Measurements from ENCODE around the gene TMEM62. TPM values are rescaled to one million over a fixed set of nuclear protein-coding genes. Genes with fewer than 3 reads are reported as not detected.

The TMEM62 gene
- total and polyA plus RNA-seq, 9 of the 15 experiments (the other 6 are each of a cell fraction or from before 2014, with no cell fraction given), result 4.4 to 16.6 (median 11.1) TPM

DNA sequence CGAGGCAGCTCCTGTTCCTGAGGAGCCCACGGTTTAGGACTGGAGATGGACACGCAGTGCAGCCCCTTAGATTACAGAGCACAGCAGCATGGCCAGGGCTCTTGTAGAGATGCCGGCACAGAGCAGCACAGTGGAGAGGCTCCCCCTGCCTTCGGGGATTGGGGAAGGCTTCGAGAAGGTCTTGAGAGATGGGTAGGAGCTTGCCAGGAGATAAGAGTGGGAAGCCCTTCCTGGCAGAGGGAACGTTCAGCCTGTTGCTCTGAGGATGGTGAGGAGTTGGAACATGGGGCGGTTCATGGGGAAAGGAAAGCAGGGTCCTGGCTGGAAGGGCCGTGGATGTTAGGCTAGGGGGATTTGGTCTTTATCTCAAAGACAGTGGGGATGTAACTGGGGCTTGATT is 77.4 kb downstream of the TMEM62 start (continued):
- TF ChIP-seq, protein P1, sequence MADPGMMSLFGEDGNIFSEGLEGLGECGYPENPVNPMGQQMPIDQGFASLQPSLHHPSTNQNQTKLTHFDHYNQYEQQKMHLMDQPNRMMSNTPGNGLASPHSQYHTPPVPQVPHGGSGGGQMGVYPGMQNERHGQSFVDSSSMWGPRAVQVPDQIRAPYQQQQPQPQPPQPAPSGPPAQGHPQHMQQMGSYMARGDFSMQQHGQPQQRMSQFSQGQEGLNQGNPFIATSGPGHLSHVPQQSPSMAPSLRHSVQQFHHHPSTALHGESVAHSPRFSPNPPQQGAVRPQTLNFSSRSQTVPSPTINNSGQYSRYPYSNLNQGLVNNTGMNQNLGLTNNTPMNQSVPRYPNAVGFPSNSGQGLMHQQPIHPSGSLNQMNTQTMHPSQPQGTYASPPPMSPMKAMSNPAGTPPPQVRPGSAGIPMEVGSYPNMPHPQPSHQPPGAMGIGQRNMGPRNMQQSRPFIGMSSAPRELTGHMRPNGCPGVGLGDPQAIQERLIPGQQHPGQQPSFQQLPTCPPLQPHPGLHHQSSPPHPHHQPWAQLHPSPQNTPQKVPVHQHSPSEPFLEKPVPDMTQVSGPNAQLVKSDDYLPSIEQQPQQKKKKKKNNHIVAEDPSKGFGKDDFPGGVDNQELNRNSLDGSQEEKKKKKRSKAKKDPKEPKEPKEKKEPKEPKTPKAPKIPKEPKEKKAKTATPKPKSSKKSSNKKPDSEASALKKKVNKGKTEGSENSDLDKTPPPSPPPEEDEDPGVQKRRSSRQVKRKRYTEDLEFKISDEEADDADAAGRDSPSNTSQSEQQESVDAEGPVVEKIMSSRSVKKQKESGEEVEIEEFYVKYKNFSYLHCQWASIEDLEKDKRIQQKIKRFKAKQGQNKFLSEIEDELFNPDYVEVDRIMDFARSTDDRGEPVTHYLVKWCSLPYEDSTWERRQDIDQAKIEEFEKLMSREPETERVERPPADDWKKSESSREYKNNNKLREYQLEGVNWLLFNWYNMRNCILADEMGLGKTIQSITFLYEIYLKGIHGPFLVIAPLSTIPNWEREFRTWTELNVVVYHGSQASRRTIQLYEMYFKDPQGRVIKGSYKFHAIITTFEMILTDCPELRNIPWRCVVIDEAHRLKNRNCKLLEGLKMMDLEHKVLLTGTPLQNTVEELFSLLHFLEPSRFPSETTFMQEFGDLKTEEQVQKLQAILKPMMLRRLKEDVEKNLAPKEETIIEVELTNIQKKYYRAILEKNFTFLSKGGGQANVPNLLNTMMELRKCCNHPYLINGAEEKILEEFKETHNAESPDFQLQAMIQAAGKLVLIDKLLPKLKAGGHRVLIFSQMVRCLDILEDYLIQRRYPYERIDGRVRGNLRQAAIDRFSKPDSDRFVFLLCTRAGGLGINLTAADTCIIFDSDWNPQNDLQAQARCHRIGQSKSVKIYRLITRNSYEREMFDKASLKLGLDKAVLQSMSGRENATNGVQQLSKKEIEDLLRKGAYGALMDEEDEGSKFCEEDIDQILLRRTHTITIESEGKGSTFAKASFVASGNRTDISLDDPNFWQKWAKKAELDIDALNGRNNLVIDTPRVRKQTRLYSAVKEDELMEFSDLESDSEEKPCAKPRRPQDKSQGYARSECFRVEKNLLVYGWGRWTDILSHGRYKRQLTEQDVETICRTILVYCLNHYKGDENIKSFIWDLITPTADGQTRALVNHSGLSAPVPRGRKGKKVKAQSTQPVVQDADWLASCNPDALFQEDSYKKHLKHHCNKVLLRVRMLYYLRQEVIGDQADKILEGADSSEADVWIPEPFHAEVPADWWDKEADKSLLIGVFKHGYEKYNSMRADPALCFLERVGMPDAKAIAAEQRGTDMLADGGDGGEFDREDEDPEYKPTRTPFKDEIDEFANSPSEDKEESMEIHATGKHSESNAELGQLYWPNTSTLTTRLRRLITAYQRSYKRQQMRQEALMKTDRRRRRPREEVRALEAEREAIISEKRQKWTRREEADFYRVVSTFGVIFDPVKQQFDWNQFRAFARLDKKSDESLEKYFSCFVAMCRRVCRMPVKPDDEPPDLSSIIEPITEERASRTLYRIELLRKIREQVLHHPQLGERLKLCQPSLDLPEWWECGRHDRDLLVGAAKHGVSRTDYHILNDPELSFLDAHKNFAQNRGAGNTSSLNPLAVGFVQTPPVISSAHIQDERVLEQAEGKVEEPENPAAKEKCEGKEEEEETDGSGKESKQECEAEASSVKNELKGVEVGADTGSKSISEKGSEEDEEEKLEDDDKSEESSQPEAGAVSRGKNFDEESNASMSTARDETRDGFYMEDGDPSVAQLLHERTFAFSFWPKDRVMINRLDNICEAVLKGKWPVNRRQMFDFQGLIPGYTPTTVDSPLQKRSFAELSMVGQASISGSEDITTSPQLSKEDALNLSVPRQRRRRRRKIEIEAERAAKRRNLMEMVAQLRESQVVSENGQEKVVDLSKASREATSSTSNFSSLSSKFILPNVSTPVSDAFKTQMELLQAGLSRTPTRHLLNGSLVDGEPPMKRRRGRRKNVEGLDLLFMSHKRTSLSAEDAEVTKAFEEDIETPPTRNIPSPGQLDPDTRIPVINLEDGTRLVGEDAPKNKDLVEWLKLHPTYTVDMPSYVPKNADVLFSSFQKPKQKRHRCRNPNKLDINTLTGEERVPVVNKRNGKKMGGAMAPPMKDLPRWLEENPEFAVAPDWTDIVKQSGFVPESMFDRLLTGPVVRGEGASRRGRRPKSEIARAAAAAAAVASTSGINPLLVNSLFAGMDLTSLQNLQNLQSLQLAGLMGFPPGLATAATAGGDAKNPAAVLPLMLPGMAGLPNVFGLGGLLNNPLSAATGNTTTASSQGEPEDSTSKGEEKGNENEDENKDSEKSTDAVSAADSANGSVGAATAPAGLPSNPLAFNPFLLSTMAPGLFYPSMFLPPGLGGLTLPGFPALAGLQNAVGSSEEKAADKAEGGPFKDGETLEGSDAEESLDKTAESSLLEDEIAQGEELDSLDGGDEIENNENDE (IDR thresholded peaks at IDR 0.05; ENCODE audit: low read depth, low read length), result no peak
- TF ChIP-seq, protein P2, sequence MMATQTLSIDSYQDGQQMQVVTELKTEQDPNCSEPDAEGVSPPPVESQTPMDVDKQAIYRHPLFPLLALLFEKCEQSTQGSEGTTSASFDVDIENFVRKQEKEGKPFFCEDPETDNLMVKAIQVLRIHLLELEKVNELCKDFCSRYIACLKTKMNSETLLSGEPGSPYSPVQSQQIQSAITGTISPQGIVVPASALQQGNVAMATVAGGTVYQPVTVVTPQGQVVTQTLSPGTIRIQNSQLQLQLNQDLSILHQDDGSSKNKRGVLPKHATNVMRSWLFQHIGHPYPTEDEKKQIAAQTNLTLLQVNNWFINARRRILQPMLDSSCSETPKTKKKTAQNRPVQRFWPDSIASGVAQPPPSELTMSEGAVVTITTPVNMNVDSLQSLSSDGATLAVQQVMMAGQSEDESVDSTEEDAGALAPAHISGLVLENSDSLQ (IDR thresholded peaks at IDR 0.05), result no peak
- TF ChIP-seq ZNF143 (CRISPR knock-in tag; IDR thresholded peaks at IDR 0.05) (no peak), MXI1 (IDR thresholded peaks at IDR 0.05; ENCODE audit: low read depth, low read length) (no peak), RAD21 (CRISPR knock-in tag; conservative IDR thresholded peaks at IDR 0.05 in 1 of 2, IDR thresholded peaks at IDR 0.05 in 1 of 2) (peak in 1 of 2 experiments; percentile 18; a peak in 1 of 4 replicates), POU5F1 (IDR thresholded peaks at IDR 0.05; ENCODE audit: borderline replicate concordance, low read depth, low read length, partially characterized antibody) (no peak)

Measured in K562 (cell line).